ENCODE results near the gene VANGL1.

Gene VANGL1

DNA sequence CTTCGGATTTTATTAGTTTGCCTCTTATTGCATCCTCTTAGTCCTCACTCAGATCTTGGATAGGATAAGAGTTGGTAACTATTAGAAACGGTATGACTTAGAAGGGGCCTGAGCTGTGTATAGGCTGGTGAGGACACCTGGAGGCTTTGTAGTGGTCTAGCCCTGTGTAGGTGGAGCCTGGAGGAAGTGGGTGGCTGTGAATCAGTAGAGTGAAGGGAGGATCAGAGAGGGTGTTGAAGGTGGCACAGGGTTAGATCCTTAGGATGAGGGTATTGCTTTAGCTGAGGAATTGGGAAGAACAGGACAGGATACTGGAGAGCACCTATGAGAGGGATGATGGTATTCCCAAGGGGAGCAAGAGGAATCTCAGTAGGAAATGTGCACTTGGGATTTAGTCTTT, 5.7 kb downstream of the VANGL1 start:
- Histone ChIP-seq H3K36me3 (replicated peaks) (peaks cover 4% of the 10 kb centered on the region), H3K27ac (no peak overlapping the region), H3K4me3 (ENCODE audit: low read depth, low read length) (no peak overlapping the region), H3K27me3 (replicated peaks) (no peaks in the 10 kb centered on the region)
- TF ChIP-seq, protein P1, sequence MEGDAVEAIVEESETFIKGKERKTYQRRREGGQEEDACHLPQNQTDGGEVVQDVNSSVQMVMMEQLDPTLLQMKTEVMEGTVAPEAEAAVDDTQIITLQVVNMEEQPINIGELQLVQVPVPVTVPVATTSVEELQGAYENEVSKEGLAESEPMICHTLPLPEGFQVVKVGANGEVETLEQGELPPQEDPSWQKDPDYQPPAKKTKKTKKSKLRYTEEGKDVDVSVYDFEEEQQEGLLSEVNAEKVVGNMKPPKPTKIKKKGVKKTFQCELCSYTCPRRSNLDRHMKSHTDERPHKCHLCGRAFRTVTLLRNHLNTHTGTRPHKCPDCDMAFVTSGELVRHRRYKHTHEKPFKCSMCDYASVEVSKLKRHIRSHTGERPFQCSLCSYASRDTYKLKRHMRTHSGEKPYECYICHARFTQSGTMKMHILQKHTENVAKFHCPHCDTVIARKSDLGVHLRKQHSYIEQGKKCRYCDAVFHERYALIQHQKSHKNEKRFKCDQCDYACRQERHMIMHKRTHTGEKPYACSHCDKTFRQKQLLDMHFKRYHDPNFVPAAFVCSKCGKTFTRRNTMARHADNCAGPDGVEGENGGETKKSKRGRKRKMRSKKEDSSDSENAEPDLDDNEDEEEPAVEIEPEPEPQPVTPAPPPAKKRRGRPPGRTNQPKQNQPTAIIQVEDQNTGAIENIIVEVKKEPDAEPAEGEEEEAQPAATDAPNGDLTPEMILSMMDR (IDR thresholded peaks at IDR 0.05; ENCODE audit: low read depth, low read length, missing control alignments) = no peak
- in situ Hi-C loops (cut with HindIII; ENCODE audit: low pct_ligation_motif_present, low sequenced_read_pairs) = no loop called here
- DNase-seq = no peak

DNA sequence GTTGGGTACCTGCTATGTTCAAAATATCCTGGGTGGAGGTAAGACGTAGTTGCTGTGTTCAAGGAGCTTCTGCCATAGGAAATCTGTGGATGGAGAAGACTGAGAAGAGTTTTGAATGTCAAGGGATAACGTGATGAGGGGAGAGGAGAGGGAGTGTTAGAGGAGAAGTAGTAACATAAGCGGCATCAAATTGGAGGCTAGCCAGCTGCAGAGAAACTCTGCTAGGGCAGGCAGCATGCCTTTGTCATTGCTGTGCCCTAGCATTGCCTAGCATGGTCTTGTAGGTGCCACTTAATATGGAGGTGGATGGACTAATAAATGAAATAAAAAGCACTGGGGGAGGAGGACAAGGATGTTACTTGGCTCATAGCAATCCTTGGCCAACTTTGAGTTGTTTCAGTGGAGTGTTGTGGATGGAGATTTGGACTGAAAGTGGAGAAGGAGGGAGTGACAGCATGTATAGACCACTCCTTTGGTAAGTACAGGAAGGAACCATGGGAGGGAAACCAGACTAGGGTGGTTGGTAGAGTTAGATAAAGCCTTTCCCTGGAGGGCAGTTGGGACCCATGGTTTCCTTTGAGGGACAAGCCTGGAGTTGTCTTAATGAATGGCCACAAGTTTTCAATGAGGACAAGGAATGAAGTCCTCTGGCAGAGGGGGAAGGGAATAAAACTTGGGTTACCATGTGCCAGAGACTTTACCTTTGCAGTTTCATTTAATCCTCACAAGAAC, 6.3 kb downstream of the VANGL1 start:
- Histone ChIP-seq H3K27ac (no peak overlapping the region), H3K36me3 (replicated peaks) (peaks cover 4% of the 10 kb centered on the region), H3K27me3 (replicated peaks) (no peaks in the 10 kb centered on the region), H3K4me3 (ENCODE audit: low read depth, low read length) (no peak overlapping the region)
- in situ Hi-C loops (cut with HindIII; ENCODE audit: low pct_ligation_motif_present, low sequenced_read_pairs) = no loop called here
- TF ChIP-seq, protein P1 (IDR thresholded peaks at IDR 0.05; ENCODE audit: low read depth, low read length, missing control alignments) = no peak
- DNase-seq = no peak

- DNase-seq = no peak
- in situ Hi-C loops (cut with HindIII; ENCODE audit: low pct_ligation_motif_present, low sequenced_read_pairs) = no loop called here
- Histone ChIP-seq H3K36me3 (replicated peaks) (peaks cover 4% of the 10 kb centered on the region), H3K27me3 (replicated peaks) (no peaks in the 10 kb centered on the region), H3K27ac (no peak overlapping the region), H3K4me3 (ENCODE audit: low read depth, low read length) (no peak overlapping the region)
- TF ChIP-seq, protein P1 (IDR thresholded peaks at IDR 0.05; ENCODE audit: low read depth, low read length, missing control alignments) = no peak
Measured at GRCh38 chr1:115648717-115649691, 7.2 kb downstream of the VANGL1 start.

DNA sequence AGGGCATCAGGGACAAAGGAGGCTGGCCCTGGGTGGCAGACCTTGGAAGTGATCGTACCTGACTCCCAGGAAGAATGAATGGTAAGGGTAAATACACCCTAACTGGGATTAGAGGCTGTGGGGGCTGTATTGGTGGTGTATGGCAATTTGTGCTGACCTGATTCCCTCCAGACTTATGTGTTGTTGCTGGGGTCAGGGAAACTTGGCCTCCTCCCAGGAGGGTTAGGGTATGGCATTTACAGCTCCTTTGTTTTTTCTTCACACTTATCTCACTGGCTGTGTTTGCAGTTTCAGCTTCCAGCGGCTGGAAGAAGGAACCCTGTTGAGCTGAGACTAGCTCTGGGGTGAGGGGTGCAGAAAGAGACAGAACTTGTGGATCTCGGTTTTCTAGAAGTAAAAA, 8.2 kb downstream of the VANGL1 start:
- peaks cover 4% of the 10 kb centered on the region for H3K36me3 ChIP-seq (replicated peaks)
- H3K27me3 ChIP-seq (replicated peaks) = no peaks in the 10 kb centered on the region
- no peak for DNase-seq
- H3K4me3 ChIP-seq (ENCODE audit: low read depth, low read length) = no peak overlapping the region
- H3K27ac ChIP-seq = no peak overlapping the region
- in situ Hi-C loops (cut with HindIII; ENCODE audit: low pct_ligation_motif_present, low sequenced_read_pairs) = no loop called here
- TF ChIP-seq, protein P1 (IDR thresholded peaks at IDR 0.05; ENCODE audit: low read depth, low read length, missing control alignments) = no peak

DNA sequence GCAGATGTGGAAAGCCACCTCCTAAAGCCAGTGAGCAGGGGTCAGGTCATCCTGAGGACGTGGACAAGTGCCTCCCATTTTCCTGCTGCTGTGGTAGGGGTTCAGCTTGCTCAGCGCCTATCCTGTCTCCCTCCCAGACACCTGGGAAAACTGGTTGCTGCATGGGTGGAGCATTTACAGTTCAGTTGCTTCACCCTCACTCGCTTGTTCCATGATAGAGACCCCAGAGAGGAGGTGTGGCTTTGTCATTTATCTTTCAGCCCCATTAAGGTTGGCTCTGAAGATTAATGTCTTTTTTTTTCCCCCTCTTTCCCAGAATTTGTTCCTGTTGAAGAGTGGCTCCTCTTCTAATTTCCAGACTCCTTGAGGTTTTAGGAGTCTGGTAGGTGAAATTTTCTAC, 9.2 kb downstream of the VANGL1 start:
- no peaks in the 10 kb centered on the region for H3K27me3 ChIP-seq (replicated peaks)
- no peak overlapping the region for H3K4me3 ChIP-seq (ENCODE audit: low read depth, low read length)
- H3K36me3 ChIP-seq (replicated peaks) = peaks cover 4% of the 10 kb centered on the region
- TF ChIP-seq, protein P1 (IDR thresholded peaks at IDR 0.05; ENCODE audit: low read depth, low read length, missing control alignments) = no peak
- H3K27ac ChIP-seq = no peak overlapping the region
- in situ Hi-C loops (cut with HindIII; ENCODE audit: low pct_ligation_motif_present, low sequenced_read_pairs) = no loop called here
- DNase-seq = no peak

All from brain microvascular endothelial cell (primary cell).